K562 (cell line): ENCODE results near the gene XRCC3.

Experiments used
- CBFB ChIP-seq: sonication (generic); formaldehyde crosslinking; IDR thresholded peaks from 2 replicates; pipeline ENCODE4 v1.4.0; 2020; ENCODE audit warnings: mild to moderate bottlenecking, missing genetic modification reagents
- CREB1 ChIP-seq, 2 experiments: sonication (generic) in 1 of 2; formaldehyde crosslinking in 1 of 2; IDR thresholded peaks; 2 replicates each; pipeline versions ENCODE4 v1.6.1 to v1.8.0; 2012 to 2022; ENCODE audit warnings: inconsistent platforms in 1 of 2, mild to moderate bottlenecking in 1 of 2, missing genetic modification reagents in 1 of 2, moderate library complexity in 1 of 2
- CTCF ChIP-seq, 3 experiments: IDR thresholded peaks in 2 of 3; conservative IDR thresholded peaks in 1 of 3; 2 replicates each; pipeline ENCODE4 v1.5.1; 2011 to 2012; ENCODE audit warnings: low read length in 3 of 3, mild to moderate bottlenecking in 3 of 3, control low read depth in 2 of 3, improper control_type of control experiment in 1 of 3, inconsistent platforms in 1 of 3, low read depth in 1 of 3, mixed read lengths in 1 of 3, moderate library complexity in 1 of 3; ENCODE audit not compliant: insufficient read depth in 2 of 3
- POLR2AphosphoS5 ChIP-seq: IDR thresholded peaks from 2 replicates; pipeline ENCODE4 v1.6.1; 2011; ENCODE audit warnings: mild to moderate bottlenecking, low read depth, low read length, moderate library complexity; ENCODE audit not compliant: control insufficient read depth, insufficient read depth
- POLR3G ChIP-seq: IDR thresholded peaks from 2 replicates; pipeline ENCODE4 v1.6.1; 2011; ENCODE audit not compliant: insufficient read length, insufficient replicate concordance; ENCODE audit errors: extremely low read depth
- RFX5 ChIP-seq: IDR thresholded peaks from 2 replicates; pipeline ENCODE4 v1.6.1; 2011; ENCODE audit warnings: low read depth, mild to moderate bottlenecking, improper control_type of control experiment, low read length
- TF ChIP-seq, protein P1 (sequence below): fragments of 250-450 bp; sonication (Bioruptor Pico); IDR thresholded peaks from 2 replicates; pipeline ENCODE4 v1.4.0; 2020; ENCODE audit warnings: mild to moderate bottlenecking, moderate library complexity

DNA sequence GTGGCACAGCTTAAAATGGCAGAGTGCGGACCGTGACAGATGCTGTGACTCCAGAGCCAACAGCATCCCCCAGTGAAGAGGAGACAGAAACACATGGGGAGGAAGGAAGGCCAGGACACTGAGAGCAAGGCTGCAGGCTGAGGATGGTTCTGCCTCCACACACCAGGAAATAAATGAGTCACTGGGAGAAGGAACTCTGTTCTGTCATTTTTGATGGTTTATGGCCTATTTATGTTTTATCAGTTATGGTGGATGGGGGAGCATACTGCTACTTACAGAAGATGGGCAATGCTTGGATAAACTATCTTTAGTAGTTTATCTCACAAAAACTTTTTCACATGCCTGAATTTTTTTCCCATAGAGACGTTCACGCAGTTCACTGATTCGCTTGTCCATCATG is 34.2 kb upstream of the XRCC3 start:
- TF ChIP-seq, protein P1, sequence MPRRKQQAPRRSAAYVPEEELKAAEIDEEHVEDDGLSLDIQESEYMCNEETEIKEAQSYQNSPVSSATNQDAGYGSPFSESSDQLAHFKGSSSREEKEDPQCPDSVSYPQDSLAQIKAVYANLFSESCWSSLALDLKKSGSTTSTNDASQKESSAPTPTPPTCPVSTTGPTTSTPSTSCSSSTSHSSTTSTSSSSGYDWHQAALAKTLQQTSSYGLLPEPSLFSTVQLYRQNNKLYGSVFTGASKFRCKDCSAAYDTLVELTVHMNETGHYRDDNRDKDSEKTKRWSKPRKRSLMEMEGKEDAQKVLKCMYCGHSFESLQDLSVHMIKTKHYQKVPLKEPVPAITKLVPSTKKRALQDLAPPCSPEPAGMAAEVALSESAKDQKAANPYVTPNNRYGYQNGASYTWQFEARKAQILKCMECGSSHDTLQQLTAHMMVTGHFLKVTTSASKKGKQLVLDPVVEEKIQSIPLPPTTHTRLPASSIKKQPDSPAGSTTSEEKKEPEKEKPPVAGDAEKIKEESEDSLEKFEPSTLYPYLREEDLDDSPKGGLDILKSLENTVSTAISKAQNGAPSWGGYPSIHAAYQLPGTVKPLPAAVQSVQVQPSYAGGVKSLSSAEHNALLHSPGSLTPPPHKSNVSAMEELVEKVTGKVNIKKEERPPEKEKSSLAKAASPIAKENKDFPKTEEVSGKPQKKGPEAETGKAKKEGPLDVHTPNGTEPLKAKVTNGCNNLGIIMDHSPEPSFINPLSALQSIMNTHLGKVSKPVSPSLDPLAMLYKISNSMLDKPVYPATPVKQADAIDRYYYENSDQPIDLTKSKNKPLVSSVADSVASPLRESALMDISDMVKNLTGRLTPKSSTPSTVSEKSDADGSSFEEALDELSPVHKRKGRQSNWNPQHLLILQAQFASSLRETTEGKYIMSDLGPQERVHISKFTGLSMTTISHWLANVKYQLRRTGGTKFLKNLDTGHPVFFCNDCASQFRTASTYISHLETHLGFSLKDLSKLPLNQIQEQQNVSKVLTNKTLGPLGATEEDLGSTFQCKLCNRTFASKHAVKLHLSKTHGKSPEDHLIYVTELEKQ: no peak
- TF ChIP-seq CTCF (IDR thresholded peaks at IDR 0.05 in 2 of 3, conservative IDR thresholded peaks at IDR 0.05 in 1 of 3; ENCODE audit: insufficient read depth in 2 of 3, low read depth in 1 of 3, low read length in 3 of 3) (no peak), POLR2AphosphoS5 (no peak), CREB1 (IDR thresholded peaks at IDR 0.05) (no peak), CREB1 (CRISPR knock-in tag; IDR thresholded peaks at IDR 0.05) (no peak), CBFB (no peak), RFX5 (no peak), POLR3G (no peak)
